Hepatocyte (in vitro differentiated cells): Measurements from ENCODE around the gene ROS1.

Experiments used
- CTCF ChIP-seq: fragments of 200-600 bp; sonication (generic); IDR thresholded peaks from 2 replicates; pipeline ENCODE4 v1.5.1; 2016; ENCODE audit warnings: antibody characterized with exemption, mild to moderate bottlenecking; ENCODE audit not compliant: poor library complexity
- EZH2phosphoT487 ChIP-seq: fragments of 200-600 bp; sonication (generic); IDR thresholded peaks from one replicate; pipeline ENCODE4 v1.6.1; 2018; ENCODE audit warnings: antibody characterized with exemption, mild to moderate bottlenecking, low read depth, moderate library complexity; ENCODE audit not compliant: unreplicated experiment, severe bottlenecking

GRCh38 chr6:117351521-117351920 lies 74.2 kb downstream of the ROS1 start:
- TF ChIP-seq CTCF (no peak), EZH2phosphoT487 (no peak)
